ENCODE data around the gene OR1L1. TPM values are rescaled to one million over a fixed set of nuclear protein-coding genes. Genes with fewer than 3 reads are reported as not detected.

OR1L1 gene
- total RNA-seq, 1 donor from 2014 or later: not detected

DNA sequence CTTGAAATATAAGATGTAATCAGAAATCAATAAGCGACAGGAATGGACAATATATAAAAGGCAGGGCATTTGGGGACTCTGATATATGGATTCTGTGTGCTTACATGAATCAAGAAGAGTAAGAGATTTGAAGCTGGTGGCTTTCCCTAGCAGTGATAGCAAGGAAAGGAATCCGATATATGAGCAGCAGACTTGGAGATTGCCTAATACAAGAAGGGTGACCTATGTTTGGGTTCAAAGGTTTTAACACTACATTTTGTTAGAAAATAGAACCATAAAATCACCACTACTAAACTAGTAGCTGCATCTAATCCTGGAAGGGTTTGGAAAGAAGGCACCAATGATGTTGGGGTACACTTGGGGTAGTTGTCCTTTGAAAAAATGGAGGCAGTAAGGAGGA, 11.0 kb downstream of the OR1L1 start:
- H3K4me2 ChIP-seq (ENCODE audit: low read length): no peak overlapping the region
- no peaks in the 10 kb centered on the region for H4K20me1 ChIP-seq (ENCODE audit: insufficient read depth, low read length)
- no peaks in the 10 kb centered on the region for H3K36me3 ChIP-seq (ENCODE audit: insufficient read depth, low read length)
- H3K4me3 ChIP-seq (ENCODE audit: insufficient read depth, low read depth, low read length): no peak overlapping the region
- no peaks in the 10 kb centered on the region for H3K4me1 Mint-ChIP-seq (ENCODE audit: low read depth, unreplicated experiment)
- H3K9me3 Mint-ChIP-seq (ENCODE audit: unreplicated experiment): peaks cover 10% of the 10 kb centered on the region
- no peak for FAIRE-seq
- H3K9ac ChIP-seq (ENCODE audit: low read length): no peak overlapping the region
- H3K79me2 ChIP-seq (ENCODE audit: insufficient read depth, low read length): no peaks in the 10 kb centered on the region
- H3K4me1 ChIP-seq (ENCODE audit: insufficient read depth, low read length): no peaks in the 10 kb centered on the region
- no peak overlapping the region for H2AFZ ChIP-seq (ENCODE audit: low read depth, low read length)
- H3K27me3 Mint-ChIP-seq (ENCODE audit: low read depth, unreplicated experiment): no peaks in the 10 kb centered on the region
- no peaks in the 10 kb centered on the region for H3K9me3 ChIP-seq (ENCODE audit: insufficient read depth, low read depth, low read length)
- TF ChIP-seq, protein P1, sequence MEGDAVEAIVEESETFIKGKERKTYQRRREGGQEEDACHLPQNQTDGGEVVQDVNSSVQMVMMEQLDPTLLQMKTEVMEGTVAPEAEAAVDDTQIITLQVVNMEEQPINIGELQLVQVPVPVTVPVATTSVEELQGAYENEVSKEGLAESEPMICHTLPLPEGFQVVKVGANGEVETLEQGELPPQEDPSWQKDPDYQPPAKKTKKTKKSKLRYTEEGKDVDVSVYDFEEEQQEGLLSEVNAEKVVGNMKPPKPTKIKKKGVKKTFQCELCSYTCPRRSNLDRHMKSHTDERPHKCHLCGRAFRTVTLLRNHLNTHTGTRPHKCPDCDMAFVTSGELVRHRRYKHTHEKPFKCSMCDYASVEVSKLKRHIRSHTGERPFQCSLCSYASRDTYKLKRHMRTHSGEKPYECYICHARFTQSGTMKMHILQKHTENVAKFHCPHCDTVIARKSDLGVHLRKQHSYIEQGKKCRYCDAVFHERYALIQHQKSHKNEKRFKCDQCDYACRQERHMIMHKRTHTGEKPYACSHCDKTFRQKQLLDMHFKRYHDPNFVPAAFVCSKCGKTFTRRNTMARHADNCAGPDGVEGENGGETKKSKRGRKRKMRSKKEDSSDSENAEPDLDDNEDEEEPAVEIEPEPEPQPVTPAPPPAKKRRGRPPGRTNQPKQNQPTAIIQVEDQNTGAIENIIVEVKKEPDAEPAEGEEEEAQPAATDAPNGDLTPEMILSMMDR (IDR thresholded peaks at IDR 0.05; ENCODE audit: insufficient read depth, low read depth, low read length): no peak
- no peak for TF ChIP-seq EZH2 (IDR thresholded peaks at IDR 0.05; ENCODE audit: insufficient read depth, low read length)
- no peak for DNase-seq (ENCODE audit: low read depth)
- no peaks in the 10 kb centered on the region for H3K27me3 ChIP-seq (ENCODE audit: insufficient read depth, low read length)
- no peaks in the 10 kb centered on the region for H3K36me3 Mint-ChIP-seq (ENCODE audit: low read depth, unreplicated experiment)
- no peak overlapping the region for H3K27ac ChIP-seq (ENCODE audit: low read depth, low read length)
- H3K27ac Mint-ChIP-seq (ENCODE audit: unreplicated experiment): no peak overlapping the region
- no peak overlapping the region for H3K4me3 Mint-ChIP-seq (ENCODE audit: unreplicated experiment)

- Histone ChIP-seq H3K4me2 (ENCODE audit: low read length) (no peak overlapping the region), H3K4me1 (ENCODE audit: insufficient read depth, low read length) (no peaks in the 10 kb centered on the region), H3K27ac (ENCODE audit: low read depth, low read length) (no peak overlapping the region), H3K4me3 (ENCODE audit: insufficient read depth, low read depth, low read length) (no peak overlapping the region), H2AFZ (ENCODE audit: low read depth, low read length) (no peak overlapping the region), H3K36me3 (ENCODE audit: insufficient read depth, low read length) (no peaks in the 10 kb centered on the region), H3K27me3 (ENCODE audit: insufficient read depth, low read length) (no peaks in the 10 kb centered on the region), H4K20me1 (ENCODE audit: insufficient read depth, low read length) (no peaks in the 10 kb centered on the region), H3K9me3 (ENCODE audit: insufficient read depth, low read depth, low read length) (peaks cover 3% of the 10 kb centered on the region), H3K9ac (ENCODE audit: low read length) (no peak overlapping the region), H3K79me2 (ENCODE audit: insufficient read depth, low read length) (no peaks in the 10 kb centered on the region)
- no peak for FAIRE-seq
- H3K36me3 Mint-ChIP-seq (ENCODE audit: low read depth, unreplicated experiment): no peaks in the 10 kb centered on the region
- TF ChIP-seq, protein P1 (IDR thresholded peaks at IDR 0.05; ENCODE audit: insufficient read depth, low read depth, low read length): no peak
- no peak for TF ChIP-seq EZH2 (IDR thresholded peaks at IDR 0.05; ENCODE audit: insufficient read depth, low read length)
- H3K27ac Mint-ChIP-seq (ENCODE audit: unreplicated experiment): no peak overlapping the region
- DNase-seq (ENCODE audit: low read depth): no peak
- peaks cover 7% of the 10 kb centered on the region for H3K9me3 Mint-ChIP-seq (ENCODE audit: unreplicated experiment)
- H3K27me3 Mint-ChIP-seq (ENCODE audit: low read depth, unreplicated experiment): no peaks in the 10 kb centered on the region
- no peaks in the 10 kb centered on the region for H3K4me1 Mint-ChIP-seq (ENCODE audit: low read depth, unreplicated experiment)
- no peak overlapping the region for H3K4me3 Mint-ChIP-seq (ENCODE audit: unreplicated experiment)
Measured at GRCh38 chr9:122684851-122685250, 23.3 kb downstream of the OR1L1 start.

DNA sequence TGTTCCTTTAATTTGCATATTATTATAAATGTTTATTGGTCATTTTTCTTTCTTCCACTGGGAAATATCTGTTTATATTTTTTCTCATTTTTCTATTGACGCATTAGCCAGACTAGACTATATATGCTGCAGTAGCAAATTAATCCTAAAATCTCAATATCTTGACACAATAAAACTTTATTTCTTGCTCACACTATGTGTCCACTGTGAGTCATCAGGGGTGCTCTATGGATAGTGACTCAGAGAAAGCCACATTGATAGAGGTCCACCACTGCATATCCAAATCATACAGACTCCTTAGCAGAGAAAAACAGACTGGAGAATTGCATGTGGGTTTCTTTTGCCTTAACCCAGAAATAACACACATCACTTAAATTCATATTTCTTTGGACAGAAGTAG, 34.2 kb downstream of the OR1L1 start:
- no peak overlapping the region for H3K27ac Mint-ChIP-seq (ENCODE audit: unreplicated experiment)
- Histone ChIP-seq H3K4me2 (ENCODE audit: low read length) (no peak overlapping the region), H3K27me3 (ENCODE audit: insufficient read depth, low read length) (no peaks in the 10 kb centered on the region), H3K9ac (ENCODE audit: low read length) (no peak overlapping the region), H2AFZ (ENCODE audit: low read depth, low read length) (no peak overlapping the region), H4K20me1 (ENCODE audit: insufficient read depth, low read length) (no peaks in the 10 kb centered on the region), H3K36me3 (ENCODE audit: insufficient read depth, low read length) (no peaks in the 10 kb centered on the region), H3K79me2 (ENCODE audit: insufficient read depth, low read length) (no peaks in the 10 kb centered on the region), H3K27ac (ENCODE audit: low read depth, low read length) (no peak overlapping the region), H3K4me1 (ENCODE audit: insufficient read depth, low read length) (no peaks in the 10 kb centered on the region), H3K4me3 (ENCODE audit: insufficient read depth, low read depth, low read length) (no peak overlapping the region), H3K9me3 (ENCODE audit: insufficient read depth, low read depth, low read length) (no peaks in the 10 kb centered on the region)
- H3K9me3 Mint-ChIP-seq (ENCODE audit: unreplicated experiment): peaks cover 6% of the 10 kb centered on the region
- H3K4me3 Mint-ChIP-seq (ENCODE audit: unreplicated experiment): no peak overlapping the region
- H3K4me1 Mint-ChIP-seq (ENCODE audit: low read depth, unreplicated experiment): no peaks in the 10 kb centered on the region
- DNase-seq (ENCODE audit: low read depth) (no peak), FAIRE-seq (no peak)
- no peaks in the 10 kb centered on the region for H3K36me3 Mint-ChIP-seq (ENCODE audit: low read depth, unreplicated experiment)
- no peaks in the 10 kb centered on the region for H3K27me3 Mint-ChIP-seq (ENCODE audit: low read depth, unreplicated experiment)
- no peak for TF ChIP-seq EZH2 (IDR thresholded peaks at IDR 0.05; ENCODE audit: insufficient read depth, low read length)
- TF ChIP-seq, protein P1 (IDR thresholded peaks at IDR 0.05; ENCODE audit: insufficient read depth, low read depth, low read length): no peak

Other genes with a start within 250 kb of the OR1L1 start
- not detected in 2 replicates for gene OR1J1, start 183.8 kb upstream of the OR1L1 start, total RNA-seq
- not detected in 2 replicates for gene OR1J2, start 150.9 kb upstream of the OR1L1 start, total RNA-seq
- not detected in 2 replicates for gene OR1J4, start 142.6 kb upstream of the OR1L1 start, total RNA-seq
- not detected in 2 replicates for gene OR1N1, start 134.4 kb upstream of the OR1L1 start, total RNA-seq
- gene OR1N2, start 108.6 kb upstream of the OR1L1 start, total RNA-seq: not detected in 2 replicates
- not detected in 2 replicates for gene OR1L8, start 78.3 kb upstream of the OR1L1 start, total RNA-seq
- not detected in 2 replicates for gene OR1Q1, start 47.0 kb upstream of the OR1L1 start, total RNA-seq
- gene OR1B1, start 4.1 kb upstream of the OR1L1 start, total RNA-seq: not detected in 2 replicates
- not detected in 2 replicates for gene OR1L3, start 13.4 kb downstream of the OR1L1 start, total RNA-seq
- gene OR1L4, start 62.3 kb downstream of the OR1L1 start, total RNA-seq: not detected in 2 replicates
- gene OR1L6, start 80.6 kb downstream of the OR1L1 start, total RNA-seq: not detected in 2 replicates
- not detected in 2 replicates for gene OR5C1, start 127.2 kb downstream of the OR1L1 start, total RNA-seq
- not detected in 2 replicates for gene OR1K1, start 138.4 kb downstream of the OR1L1 start, total RNA-seq
- 21.5 and 23.9 TPM in 2 replicates for gene PDCL, start 166.9 kb downstream of the OR1L1 start, total RNA-seq
- gene RC3H2, start 243.6 kb downstream of the OR1L1 start, total RNA-seq: 68.2 and 69.0 TPM in 2 replicates